ENCODE measurements around the gene LRRC49.

DNA sequence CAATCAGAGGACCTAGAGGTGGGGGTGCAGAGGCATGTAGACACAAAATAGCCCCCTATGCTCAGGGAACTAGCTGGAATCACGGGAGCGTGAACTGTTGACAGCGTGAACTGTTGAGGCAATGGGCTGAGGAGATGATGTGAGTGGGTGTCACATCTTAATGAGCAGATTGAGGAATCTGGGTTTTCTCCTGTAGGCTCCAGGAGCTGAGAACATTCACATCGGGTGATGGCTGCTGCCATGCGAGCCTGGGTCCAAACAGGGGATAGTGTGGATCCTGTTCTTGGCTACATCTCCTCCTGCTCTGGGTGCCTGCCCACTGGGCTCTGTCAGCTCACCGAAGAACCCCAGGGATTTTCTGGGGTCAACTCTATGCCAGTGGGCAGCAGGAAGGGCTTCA, 40.7 kb upstream of the LRRC49 start:
- TF ChIP-seq, protein P1, sequence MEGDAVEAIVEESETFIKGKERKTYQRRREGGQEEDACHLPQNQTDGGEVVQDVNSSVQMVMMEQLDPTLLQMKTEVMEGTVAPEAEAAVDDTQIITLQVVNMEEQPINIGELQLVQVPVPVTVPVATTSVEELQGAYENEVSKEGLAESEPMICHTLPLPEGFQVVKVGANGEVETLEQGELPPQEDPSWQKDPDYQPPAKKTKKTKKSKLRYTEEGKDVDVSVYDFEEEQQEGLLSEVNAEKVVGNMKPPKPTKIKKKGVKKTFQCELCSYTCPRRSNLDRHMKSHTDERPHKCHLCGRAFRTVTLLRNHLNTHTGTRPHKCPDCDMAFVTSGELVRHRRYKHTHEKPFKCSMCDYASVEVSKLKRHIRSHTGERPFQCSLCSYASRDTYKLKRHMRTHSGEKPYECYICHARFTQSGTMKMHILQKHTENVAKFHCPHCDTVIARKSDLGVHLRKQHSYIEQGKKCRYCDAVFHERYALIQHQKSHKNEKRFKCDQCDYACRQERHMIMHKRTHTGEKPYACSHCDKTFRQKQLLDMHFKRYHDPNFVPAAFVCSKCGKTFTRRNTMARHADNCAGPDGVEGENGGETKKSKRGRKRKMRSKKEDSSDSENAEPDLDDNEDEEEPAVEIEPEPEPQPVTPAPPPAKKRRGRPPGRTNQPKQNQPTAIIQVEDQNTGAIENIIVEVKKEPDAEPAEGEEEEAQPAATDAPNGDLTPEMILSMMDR (IDR thresholded peaks at IDR 0.05; ENCODE audit: borderline replicate concordance, extremely low read depth, low read length, poor library complexity, severe bottlenecking) = no peak
- no peak for TF ChIP-seq EZH2 (IDR thresholded peaks at IDR 0.05; ENCODE audit: borderline replicate concordance, low read depth, low read length, severe bottlenecking)

All from DND-41 (cell line).